Measurements from ENCODE around the gene AKAP8L. TPM values are rescaled to one million over a fixed set of nuclear protein-coding genes. Genes with fewer than 3 reads are reported as not detected.

The AKAP8L gene
- total and polyA plus RNA-seq, 2 experiments from 2014 or later, result 21.5 to 38.3 TPM

GRCh38 chr19:15424692-15425272, 6.0 kb upstream of the AKAP8L start:
- in situ Hi-C loops (cut with MboI), result no loop called here
- no peak overlapping the region for H2AFZ ChIP-seq
- TF ChIP-seq EZH2 (IDR thresholded peaks at IDR 0.05; ENCODE audit: insufficient read depth, poor library complexity, severe bottlenecking) (no peak), EZH2phosphoT487 (IDR thresholded peaks at IDR 0.05; ENCODE audit: insufficient read depth, low read depth) (no peak)
- H3F3A ChIP-seq (ENCODE audit: insufficient read depth), result peaks cover 16% of the 10 kb centered on the region
- H3K79me2 ChIP-seq (ENCODE audit: insufficient read depth), result peaks cover 37% of the 10 kb centered on the region
- WGBS, 2 experiments (ENCODE audit: low coverage in 1 of 2, low lambda C conversion rate in 2 of 2, missing lambda C conversion rate in 2 of 2), result 97% methylated on average over 30 to 38 of the region's 38 CpGs
- H3K9me3 ChIP-seq (ENCODE audit: low read depth), result no peaks in the 10 kb centered on the region
- no peak overlapping the region for H3K4me3 ChIP-seq
- no peak for DNase-seq
- no peak overlapping the region for H3K27ac ChIP-seq
- H3K4me1 ChIP-seq (ENCODE audit: insufficient read depth), result peaks cover 5% of the 10 kb centered on the region; the same call in 1 of the 2 replicates
- H3K4me2 ChIP-seq (ENCODE audit: unreplicated experiment), result no peak overlapping the region
- H3K27me3 ChIP-seq (replicated peaks; ENCODE audit: insufficient read depth), result no peaks in the 10 kb centered on the region
- no peaks in the 10 kb centered on the region for H3K9me2 ChIP-seq (ENCODE audit: insufficient read depth)
- no peaks in the 10 kb centered on the region for H4K20me1 ChIP-seq (ENCODE audit: insufficient read depth)
- no peak overlapping the region for H3K9ac ChIP-seq
- peaks cover 22% of the 10 kb centered on the region for H3K36me3 ChIP-seq (ENCODE audit: low read depth)

GRCh38 chr19:15424121-15424520, 5.3 kb upstream of the AKAP8L start:
- H3K9me2 ChIP-seq (ENCODE audit: insufficient read depth), result no peaks in the 10 kb centered on the region
- H3K36me3 ChIP-seq (ENCODE audit: low read depth), result peaks cover 22% of the 10 kb centered on the region
- H3F3A ChIP-seq (ENCODE audit: insufficient read depth), result peaks cover 21% of the 10 kb centered on the region
- H3K27ac ChIP-seq, result no peak overlapping the region
- H3K4me1 ChIP-seq (ENCODE audit: insufficient read depth), result peaks cover 9% of the 10 kb centered on the region; the same call in 1 of the 2 replicates
- H3K79me2 ChIP-seq (ENCODE audit: insufficient read depth), result peaks cover 31% of the 10 kb centered on the region
- H3K27me3 ChIP-seq (replicated peaks; ENCODE audit: insufficient read depth), result no peaks in the 10 kb centered on the region
- TF ChIP-seq EZH2 (IDR thresholded peaks at IDR 0.05; ENCODE audit: insufficient read depth, poor library complexity, severe bottlenecking) (no peak), EZH2phosphoT487 (IDR thresholded peaks at IDR 0.05; ENCODE audit: insufficient read depth, low read depth) (no peak)
- in situ Hi-C loops (cut with MboI), result no loop called here
- H4K20me1 ChIP-seq (ENCODE audit: insufficient read depth), result no peaks in the 10 kb centered on the region
- H3K9ac ChIP-seq, result no peak overlapping the region
- no peak overlapping the region for H3K4me3 ChIP-seq
- DNase-seq, result no peak
- H2AFZ ChIP-seq, result no peak overlapping the region
- no peaks in the 10 kb centered on the region for H3K9me3 ChIP-seq (ENCODE audit: low read depth)
- WGBS, 2 experiments (ENCODE audit: low coverage in 1 of 2, low lambda C conversion rate in 2 of 2, missing lambda C conversion rate in 2 of 2), result 93 to 97% methylated on average over 9 to 13 of the region's 13 CpGs
- no peak overlapping the region for H3K4me2 ChIP-seq (ENCODE audit: unreplicated experiment)

DNA sequence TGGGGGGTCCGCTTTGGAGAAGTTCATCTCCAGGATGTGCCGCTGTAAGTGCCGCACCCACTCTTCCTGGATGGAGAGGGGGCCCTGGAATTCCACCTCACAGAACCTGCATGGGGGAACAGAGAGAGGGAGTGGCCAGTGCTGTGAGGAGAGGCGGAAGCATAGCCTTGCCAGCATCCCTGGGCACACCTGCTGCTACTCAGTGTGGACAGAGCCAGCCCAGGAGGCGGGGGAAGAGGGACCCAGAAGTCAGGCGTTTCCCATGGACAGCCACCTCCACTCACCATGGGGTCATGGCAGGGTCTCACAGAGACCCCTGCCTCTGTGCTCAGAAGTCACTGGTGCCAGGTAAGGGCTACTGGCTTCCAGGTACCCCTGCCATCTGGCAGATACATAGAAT, 4.3 kb upstream of the AKAP8L start:
- in situ Hi-C loops (cut with MboI), result no loop called here
- Histone ChIP-seq H3K4me2 (ENCODE audit: unreplicated experiment) (no peak overlapping the region), H3K79me2 (ENCODE audit: insufficient read depth) (peaks cover 27% of the 10 kb centered on the region), H3K27me3 (replicated peaks; ENCODE audit: insufficient read depth) (no peaks in the 10 kb centered on the region), H3K9ac (no peak overlapping the region), H3K27ac (no peak overlapping the region), H3K4me3 (no peak overlapping the region), H3K36me3 (ENCODE audit: low read depth) (peaks cover 22% of the 10 kb centered on the region), H3F3A (ENCODE audit: insufficient read depth) (peaks cover 21% of the 10 kb centered on the region), H2AFZ (no peak overlapping the region), H3K9me3 (ENCODE audit: low read depth) (no peaks in the 10 kb centered on the region), H3K4me1 (ENCODE audit: insufficient read depth) (peaks cover 9% of the 10 kb centered on the region; the same call in 1 of the 2 replicates), H4K20me1 (ENCODE audit: insufficient read depth) (no peaks in the 10 kb centered on the region), H3K9me2 (ENCODE audit: insufficient read depth) (no peaks in the 10 kb centered on the region)
- WGBS, 2 experiments (ENCODE audit: low coverage in 1 of 2, low lambda C conversion rate in 2 of 2, missing lambda C conversion rate in 2 of 2), result 98 to 99% methylated on average over 6 of the region's 6 CpGs
- DNase-seq, result no peak
- TF ChIP-seq EZH2phosphoT487 (IDR thresholded peaks at IDR 0.05; ENCODE audit: insufficient read depth, low read depth) (no peak), EZH2 (IDR thresholded peaks at IDR 0.05; ENCODE audit: insufficient read depth, poor library complexity, severe bottlenecking) (no peak)

GRCh38 chr19:15422296-15423075, 3.7 kb upstream of the AKAP8L start:
- Histone ChIP-seq H3K9ac (no peak overlapping the region), H4K20me1 (ENCODE audit: insufficient read depth) (no peaks in the 10 kb centered on the region), H3K27me3 (replicated peaks; ENCODE audit: insufficient read depth) (no peaks in the 10 kb centered on the region), H3K9me2 (ENCODE audit: insufficient read depth) (no peaks in the 10 kb centered on the region), H3F3A (ENCODE audit: insufficient read depth) (peaks cover 21% of the 10 kb centered on the region), H3K36me3 (ENCODE audit: low read depth) (peaks cover 22% of the 10 kb centered on the region), H3K9me3 (ENCODE audit: low read depth) (no peaks in the 10 kb centered on the region), H3K4me2 (ENCODE audit: unreplicated experiment) (no peak overlapping the region), H3K4me1 (ENCODE audit: insufficient read depth) (peaks cover 10% of the 10 kb centered on the region; the same call in 1 of the 2 replicates), H3K27ac (no peak overlapping the region), H3K79me2 (ENCODE audit: insufficient read depth) (peaks cover 27% of the 10 kb centered on the region), H2AFZ (no peak overlapping the region), H3K4me3 (no peak overlapping the region)
- in situ Hi-C loops (cut with MboI), result no loop called here
- WGBS, 2 experiments (ENCODE audit: low coverage in 1 of 2, low lambda C conversion rate in 2 of 2, missing lambda C conversion rate in 2 of 2), result 87 to 89% methylated on average over 21 to 22 of the region's 22 CpGs
- no peak for TF ChIP-seq EZH2 (IDR thresholded peaks at IDR 0.05; ENCODE audit: insufficient read depth, poor library complexity, severe bottlenecking)
- no peak for TF ChIP-seq EZH2phosphoT487 (IDR thresholded peaks at IDR 0.05; ENCODE audit: insufficient read depth, low read depth)
- DNase-seq, result no peak
